Panc1 (cell line): ENCODE data around the gene ZNF354C. TPM values are rescaled to one million over a fixed set of nuclear protein-coding genes. Genes with fewer than 3 reads are reported as not detected.

Source experiments
- ATAC-seq: fragments of 200-7000 bp; cut with Tn5 transposase; 2 replicates; pipeline ENCODE4 v1.9.1; 2020; ENCODE audit warnings: mild to moderate bottlenecking, moderate library complexity
- BruUV-seq: library from RNA; stranded (reverse); fragments of 400-500 nt; replicated peaks from 2 replicates; lab custom pipeline; 2021; lab: Mats Ljungman, UMichigan
- CTCF ChIA-PET: fragments of 300-600 bp; sonication (Branson Sonifier 250); formaldehyde crosslinking; loops from one replicate; lab custom pipeline; 2022; ENCODE audit warnings: antibody characterized with exemption; lab: Charles Lee
- POLR2A ChIA-PET: fragments of 300-600 bp; sonication (Branson Sonifier 250); formaldehyde crosslinking; loops from one replicate; lab custom pipeline; 2022; ENCODE audit warnings: antibody characterized with exemption; lab: Charles Lee
- DNase-seq: peaks from one replicate; pipeline ENCODE4 v3.0.0-alpha.2; 2010; ENCODE audit warnings: low read depth, low spot score
- H3K27ac ChIP-seq: 2 replicates; pipeline ENCODE4 v1.5.1; 2011; ENCODE audit warnings: mild to moderate bottlenecking, low read length, inconsistent platforms
- H3K27me3 ChIP-seq: fragments of 200-500 bp; sonication (Bioruptor generic); 2 replicates; pipeline ENCODE4 v1.6.0; 2014; ENCODE audit warnings: low read length, inconsistent platforms; ENCODE audit not compliant: control insufficient read depth, insufficient read depth
- H3K36me3 ChIP-seq: fragments of 200-500 bp; sonication (Bioruptor generic); 2 replicates; pipeline ENCODE4 v1.5.1; 2014; ENCODE audit warnings: inconsistent platforms, mild to moderate bottlenecking, low read length, moderate library complexity; ENCODE audit not compliant: control insufficient read depth, insufficient read depth
- H3K4me1 ChIP-seq: 2 replicates; pipeline ENCODE4 v1.5.1; 2011; ENCODE audit warnings: inconsistent platforms, mild to moderate bottlenecking, low read length, moderate library complexity; ENCODE audit not compliant: control insufficient read depth, insufficient read depth
- H3K4me3 ChIP-seq, 2 experiments: 2 replicates each; pipeline ENCODE4 v1.5.1; 2011 to 2012; ENCODE audit warnings: low read depth in 2 of 2, low read length in 2 of 2, mild to moderate bottlenecking in 2 of 2, inconsistent platforms in 1 of 2, moderate library complexity in 1 of 2
- H3K9me3 ChIP-seq: fragments of 200-500 bp; sonication (Bioruptor generic); 2 replicates; pipeline ENCODE4 v1.5.1; 2014; ENCODE audit warnings: low read depth, mild to moderate bottlenecking, inconsistent platforms, low read length, moderate library complexity; ENCODE audit not compliant: control insufficient read depth, insufficient read depth
- CTCF ChIP-seq: fragments of 450-650 bp; IDR thresholded peaks from 2 replicates; pipeline ENCODE4 v1.5.1; 2017; ENCODE audit warnings: mild to moderate bottlenecking
- POLR2AphosphoS5 ChIP-seq: IDR thresholded peaks from 2 replicates; pipeline ENCODE4 v1.6.1; 2012; ENCODE audit warnings: mild to moderate bottlenecking, low read depth, low read length, moderate library complexity
- SIN3A ChIP-seq: IDR thresholded peaks from 2 replicates; pipeline ENCODE4 v1.6.1; 2012; ENCODE audit warnings: low read depth, mild to moderate bottlenecking, low read length, moderate library complexity, borderline replicate concordance; ENCODE audit not compliant: insufficient read depth
- TCF7L2 ChIP-seq: IDR thresholded peaks from 2 replicates; pipeline ENCODE4 v1.6.1; 2011; ENCODE audit warnings: mild to moderate bottlenecking, low read depth, low read length, inconsistent platforms
- in situ Hi-C: cut with HindIII; loops from 2 replicates; pipeline ENCODE4 v1.10.0; 2016; ENCODE audit warnings: low sequenced_read_pairs, low pct_unique_long_range_greater_than_20kb
- intact Hi-C: fragments of 100-400 bp; cut with micrococcal nuclease; formaldehyde crosslinking; loops from one replicate; pipeline ENCODE4 v1.10.0; 2022; ENCODE audit not compliant: unreplicated experiment
- total RNA-seq: library from RNA; stranded (reverse); gene quantifications from one replicate; pipeline ENCODE4 v1.2.1, GENCODE V29; 2021; ENCODE audit not compliant: unreplicated experiment
- TF ChIP-seq, protein P1 (sequence below), 2 experiments: IDR thresholded peaks; 2 replicates each; pipeline ENCODE4 v1.6.1; 2011 to 2012; ENCODE audit warnings: low read depth in 2 of 2, control low read depth in 1 of 2, low read length in 1 of 2, mild to moderate bottlenecking in 1 of 2, moderate library complexity in 1 of 2; ENCODE audit not compliant: insufficient read depth in 1 of 2

Gene ZNF354C
- total RNA-seq, 1 experiment from 2014 or later, result 4.3 TPM

DNA sequence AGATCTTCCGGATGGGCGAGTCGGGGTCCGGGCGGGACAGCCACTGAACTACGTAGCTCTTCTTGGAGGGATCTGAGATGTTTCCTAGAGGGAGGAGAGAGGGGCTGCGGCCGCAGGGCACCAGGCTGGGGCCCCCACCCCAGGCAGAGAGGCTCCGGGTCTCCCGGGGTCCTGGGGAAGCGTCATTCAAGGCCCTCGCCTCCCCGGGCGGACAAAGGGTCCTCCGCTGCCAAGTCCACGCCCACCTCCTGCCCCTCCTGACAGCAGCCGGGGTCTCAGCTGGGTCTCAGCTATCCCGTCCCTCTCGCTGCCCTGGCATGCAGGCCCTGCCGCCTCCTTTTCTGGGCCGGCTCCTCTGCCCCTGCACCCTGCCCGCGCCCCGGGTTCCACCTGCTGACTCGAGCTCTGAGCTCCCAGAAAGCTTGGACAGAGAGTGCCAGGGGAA lies 61.5 kb downstream of the ZNF354C start:
- ChIA-PET CTCF (no interaction called here), POLR2A (no interaction called here)
- Histone ChIP-seq H3K9me3 (no peaks in the 10 kb centered on the region), H3K4me1 (no peaks in the 10 kb centered on the region), H3K4me3 (no peak overlapping the region), H3K27ac (no peak overlapping the region), H3K36me3 (no peaks in the 10 kb centered on the region), H3K27me3 (no peaks in the 10 kb centered on the region)
- intact Hi-C loops, result no loop called here
- no peak for TF ChIP-seq SIN3A
- TF ChIP-seq CTCF, result no peak
- TF ChIP-seq POLR2AphosphoS5, result no peak
- TF ChIP-seq, protein P1, sequence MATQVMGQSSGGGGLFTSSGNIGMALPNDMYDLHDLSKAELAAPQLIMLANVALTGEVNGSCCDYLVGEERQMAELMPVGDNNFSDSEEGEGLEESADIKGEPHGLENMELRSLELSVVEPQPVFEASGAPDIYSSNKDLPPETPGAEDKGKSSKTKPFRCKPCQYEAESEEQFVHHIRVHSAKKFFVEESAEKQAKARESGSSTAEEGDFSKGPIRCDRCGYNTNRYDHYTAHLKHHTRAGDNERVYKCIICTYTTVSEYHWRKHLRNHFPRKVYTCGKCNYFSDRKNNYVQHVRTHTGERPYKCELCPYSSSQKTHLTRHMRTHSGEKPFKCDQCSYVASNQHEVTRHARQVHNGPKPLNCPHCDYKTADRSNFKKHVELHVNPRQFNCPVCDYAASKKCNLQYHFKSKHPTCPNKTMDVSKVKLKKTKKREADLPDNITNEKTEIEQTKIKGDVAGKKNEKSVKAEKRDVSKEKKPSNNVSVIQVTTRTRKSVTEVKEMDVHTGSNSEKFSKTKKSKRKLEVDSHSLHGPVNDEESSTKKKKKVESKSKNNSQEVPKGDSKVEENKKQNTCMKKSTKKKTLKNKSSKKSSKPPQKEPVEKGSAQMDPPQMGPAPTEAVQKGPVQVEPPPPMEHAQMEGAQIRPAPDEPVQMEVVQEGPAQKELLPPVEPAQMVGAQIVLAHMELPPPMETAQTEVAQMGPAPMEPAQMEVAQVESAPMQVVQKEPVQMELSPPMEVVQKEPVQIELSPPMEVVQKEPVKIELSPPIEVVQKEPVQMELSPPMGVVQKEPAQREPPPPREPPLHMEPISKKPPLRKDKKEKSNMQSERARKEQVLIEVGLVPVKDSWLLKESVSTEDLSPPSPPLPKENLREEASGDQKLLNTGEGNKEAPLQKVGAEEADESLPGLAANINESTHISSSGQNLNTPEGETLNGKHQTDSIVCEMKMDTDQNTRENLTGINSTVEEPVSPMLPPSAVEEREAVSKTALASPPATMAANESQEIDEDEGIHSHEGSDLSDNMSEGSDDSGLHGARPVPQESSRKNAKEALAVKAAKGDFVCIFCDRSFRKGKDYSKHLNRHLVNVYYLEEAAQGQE (IDR thresholded peaks at IDR 0.05; ENCODE audit: insufficient read depth in 1 of 2, low read depth in 2 of 2, low read length in 1 of 2), result no peak
- no peak for TF ChIP-seq TCF7L2
- BruUV-seq, result no TSS peak
- no peak for ATAC-seq
- in situ Hi-C loops, result no loop called here
- DNase-seq, result no peak

- no peak overlapping the region for H3K4me3 ChIP-seq
- no peaks in the 10 kb centered on the region for H3K27me3 ChIP-seq
- no peak for DNase-seq
- no peaks in the 10 kb centered on the region for H3K9me3 ChIP-seq
- intact Hi-C loops (no loop called here), in situ Hi-C loops (no loop called here)
- TF ChIP-seq CTCF (no peak), SIN3A (no peak), POLR2AphosphoS5 (no peak), TCF7L2 (no peak)
- TF ChIP-seq, protein P1 (IDR thresholded peaks at IDR 0.05; ENCODE audit: insufficient read depth in 1 of 2, low read depth in 2 of 2, low read length in 1 of 2), result no peak
- no peak; the same call in 1 of the 2 replicates for ATAC-seq
- no peak overlapping the region for H3K27ac ChIP-seq
- ChIA-PET POLR2A (no interaction called here), CTCF (no interaction called here)
- no peaks in the 10 kb centered on the region for H3K4me1 ChIP-seq
- BruUV-seq, result no TSS peak
- no peaks in the 10 kb centered on the region for H3K36me3 ChIP-seq
Measured at GRCh38 chr5:179122411-179123108, 62.4 kb downstream of the ZNF354C start.
